GM12864 (cell line): ENCODE data around the gene COL6A3.

Source experiments
- DNase-seq: peaks from one replicate; pipeline ENCODE4 v3.0.0-alpha.2; 2011; ENCODE audit warnings: low read depth
- H3K4me3 ChIP-seq: 2 replicates; pipeline ENCODE4 v1.5.1; 2011; ENCODE audit warnings: mild to moderate bottlenecking, low read depth, low read length, control low read depth
- CTCF ChIP-seq: IDR thresholded peaks from 2 replicates; pipeline ENCODE4 v1.5.1; 2011; ENCODE audit warnings: low read depth, mild to moderate bottlenecking, moderate library complexity, low read length, control low read depth, inconsistent platforms; ENCODE audit errors: missing control alignments

COL6A3 gene

GRCh38 chr2:237319086-237319820 is 94.7 kb downstream of the COL6A3 start:
- no peak for DNase-seq

GRCh38 chr2:237316339-237316738 is 97.6 kb downstream of the COL6A3 start:
- TF ChIP-seq CTCF = no peak

More at GRCh38 chr2:237319086-237319820, 94.7 kb downstream of the COL6A3 start:
- H3K4me3 ChIP-seq = no peak overlapping the region
- no peak for TF ChIP-seq CTCF

GRCh38 chr2:237315829-237316225 is 98.1 kb downstream of the COL6A3 start:
- H3K4me3 ChIP-seq = no peak overlapping the region
- DNase-seq = no peak
- no peak for TF ChIP-seq CTCF

More at GRCh38 chr2:237316339-237316738, 97.6 kb downstream of the COL6A3 start:
- no peak for DNase-seq
- H3K4me3 ChIP-seq = no peak overlapping the region

GRCh38 chr2:237315170-237315828 is 98.7 kb downstream of the COL6A3 start:
- no peak for DNase-seq
- no peak overlapping the region for H3K4me3 ChIP-seq
- no peak for TF ChIP-seq CTCF

GRCh38 chr2:237314681-237315080 is 99.3 kb downstream of the COL6A3 start:
- H3K4me3 ChIP-seq = no peak overlapping the region
- DNase-seq = no peak
- TF ChIP-seq CTCF = no peak

GRCh38 chr2:237314198-237314597 is 99.8 kb downstream of the COL6A3 start:
- H3K4me3 ChIP-seq = no peak overlapping the region
- no peak for TF ChIP-seq CTCF

More at GRCh38 chr2:237314198-237314597, 99.8 kb downstream of the COL6A3 start:
- no peak for DNase-seq
